Measurements from ENCODE around the gene GTF2F1.

DNA sequence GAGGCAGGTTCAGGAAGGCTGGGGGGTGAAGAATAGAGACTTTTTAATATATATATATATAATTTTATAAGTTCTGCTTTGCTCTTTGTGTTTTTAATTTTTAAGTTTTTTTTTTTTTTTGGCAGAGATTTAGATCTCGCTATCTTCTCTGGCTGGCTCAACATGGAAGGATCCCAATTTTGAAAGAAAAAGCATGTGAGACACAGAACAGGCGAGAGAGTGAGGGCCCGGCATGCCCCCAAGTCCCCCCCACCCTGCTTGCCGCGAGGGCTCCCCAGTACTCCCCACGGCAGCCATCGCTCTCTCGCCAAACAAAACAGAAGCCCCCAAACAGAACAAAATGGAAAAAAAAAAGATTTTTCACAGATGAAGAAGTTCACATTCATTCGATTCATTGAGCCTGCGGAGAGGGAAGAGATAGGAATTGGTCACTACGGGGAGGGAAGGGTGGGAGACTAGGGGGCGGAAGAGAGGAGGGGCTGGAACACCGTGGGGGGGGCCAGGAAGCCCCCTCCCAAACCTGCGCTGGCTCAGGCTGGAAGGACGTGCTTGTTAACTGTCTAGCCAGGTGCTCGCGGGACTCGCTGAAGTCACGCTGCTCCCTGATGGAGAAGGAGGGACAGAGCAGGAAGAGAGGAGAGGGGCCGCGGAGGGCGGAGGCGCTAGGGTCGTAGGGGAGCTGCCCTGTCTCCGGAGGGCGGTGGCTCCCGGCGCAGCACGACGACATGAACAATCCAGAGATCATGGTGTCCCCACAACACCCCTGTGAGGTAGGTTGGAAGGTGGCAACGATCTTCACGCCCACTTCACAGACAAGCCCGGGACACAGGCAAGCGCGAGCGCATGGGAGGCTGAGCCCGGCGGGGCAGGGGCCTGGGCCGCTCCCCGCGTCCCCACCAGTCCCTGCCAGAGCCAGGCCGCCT, 21.0 kb upstream of the GTF2F1 start:
- TF ChIP-seq ZNF507 (tag; conservative IDR thresholded peaks at IDR 0.05) (no peak), RCOR1 (IDR thresholded peaks at IDR 0.05; ENCODE audit: borderline replicate concordance in 1 of 2, low read depth in 2 of 2, low read length in 2 of 2) (no peak), SAP30 (IDR thresholded peaks at IDR 0.05; ENCODE audit: borderline replicate concordance, insufficient read depth, low read depth, low read length, poor library complexity, severe bottlenecking) (no peak), ETV6 (IDR thresholded peaks at IDR 0.05; ENCODE audit: borderline replicate concordance in 1 of 2, low read depth in 2 of 2, low read length in 1 of 2) (no peak), ETV6 (CRISPR knock-in tag; IDR thresholded peaks at IDR 0.05; ENCODE audit: borderline replicate concordance) (no peak), SMARCC2 (IDR thresholded peaks at IDR 0.05; ENCODE audit: low read depth) (no peak), TAF1 (IDR thresholded peaks at IDR 0.05; ENCODE audit: control insufficient read depth, extremely low read depth, insufficient read depth, low read length, severe bottlenecking) (no peak), DPF2 (IDR thresholded peaks at IDR 0.05) (no peak), POLR2AphosphoS5 (IDR thresholded peaks at IDR 0.05; ENCODE audit: control insufficient read depth, insufficient read depth, low read depth, low read length) (no peak), EHMT2 (IDR thresholded peaks at IDR 0.05) (no peak)
- TF ChIP-seq, protein P1, sequence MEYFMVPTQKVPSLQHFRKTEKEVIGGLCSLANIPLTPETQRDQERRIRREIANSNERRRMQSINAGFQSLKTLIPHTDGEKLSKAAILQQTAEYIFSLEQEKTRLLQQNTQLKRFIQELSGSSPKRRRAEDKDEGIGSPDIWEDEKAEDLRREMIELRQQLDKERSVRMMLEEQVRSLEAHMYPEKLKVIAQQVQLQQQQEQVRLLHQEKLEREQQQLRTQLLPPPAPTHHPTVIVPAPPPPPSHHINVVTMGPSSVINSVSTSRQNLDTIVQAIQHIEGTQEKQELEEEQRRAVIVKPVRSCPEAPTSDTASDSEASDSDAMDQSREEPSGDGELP (CRISPR knock-in tag; IDR thresholded peaks at IDR 0.05; ENCODE audit: borderline replicate concordance), result no peak

All from K562 (cell line).